GM10266 (cell line): ENCODE data around the gene COMT.

Experiments
- DNase-seq: peaks from one replicate; pipeline ENCODE4 v3.0.0; 2012; ENCODE audit errors: extremely low spot score
- TF ChIP-seq, protein P1 (sequence below): IDR thresholded peaks from 2 replicates; pipeline ENCODE4 v1.5.1; 2012; ENCODE audit warnings: mild to moderate bottlenecking, low read depth; ENCODE audit not compliant: control insufficient read depth, insufficient read depth; ENCODE audit errors: missing control alignments

The COMT gene

GRCh38 chr22:20009582-20010306, 68.2 kb downstream of the COMT start:
- TF ChIP-seq, protein P1, sequence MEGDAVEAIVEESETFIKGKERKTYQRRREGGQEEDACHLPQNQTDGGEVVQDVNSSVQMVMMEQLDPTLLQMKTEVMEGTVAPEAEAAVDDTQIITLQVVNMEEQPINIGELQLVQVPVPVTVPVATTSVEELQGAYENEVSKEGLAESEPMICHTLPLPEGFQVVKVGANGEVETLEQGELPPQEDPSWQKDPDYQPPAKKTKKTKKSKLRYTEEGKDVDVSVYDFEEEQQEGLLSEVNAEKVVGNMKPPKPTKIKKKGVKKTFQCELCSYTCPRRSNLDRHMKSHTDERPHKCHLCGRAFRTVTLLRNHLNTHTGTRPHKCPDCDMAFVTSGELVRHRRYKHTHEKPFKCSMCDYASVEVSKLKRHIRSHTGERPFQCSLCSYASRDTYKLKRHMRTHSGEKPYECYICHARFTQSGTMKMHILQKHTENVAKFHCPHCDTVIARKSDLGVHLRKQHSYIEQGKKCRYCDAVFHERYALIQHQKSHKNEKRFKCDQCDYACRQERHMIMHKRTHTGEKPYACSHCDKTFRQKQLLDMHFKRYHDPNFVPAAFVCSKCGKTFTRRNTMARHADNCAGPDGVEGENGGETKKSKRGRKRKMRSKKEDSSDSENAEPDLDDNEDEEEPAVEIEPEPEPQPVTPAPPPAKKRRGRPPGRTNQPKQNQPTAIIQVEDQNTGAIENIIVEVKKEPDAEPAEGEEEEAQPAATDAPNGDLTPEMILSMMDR, result no peak
- no peak for DNase-seq

- TF ChIP-seq, protein P1, result no peak
- no peak for DNase-seq
These were observed 68.9 kb downstream of the COMT start for GRCh38 chr22:20010307-20011122.

DNA sequence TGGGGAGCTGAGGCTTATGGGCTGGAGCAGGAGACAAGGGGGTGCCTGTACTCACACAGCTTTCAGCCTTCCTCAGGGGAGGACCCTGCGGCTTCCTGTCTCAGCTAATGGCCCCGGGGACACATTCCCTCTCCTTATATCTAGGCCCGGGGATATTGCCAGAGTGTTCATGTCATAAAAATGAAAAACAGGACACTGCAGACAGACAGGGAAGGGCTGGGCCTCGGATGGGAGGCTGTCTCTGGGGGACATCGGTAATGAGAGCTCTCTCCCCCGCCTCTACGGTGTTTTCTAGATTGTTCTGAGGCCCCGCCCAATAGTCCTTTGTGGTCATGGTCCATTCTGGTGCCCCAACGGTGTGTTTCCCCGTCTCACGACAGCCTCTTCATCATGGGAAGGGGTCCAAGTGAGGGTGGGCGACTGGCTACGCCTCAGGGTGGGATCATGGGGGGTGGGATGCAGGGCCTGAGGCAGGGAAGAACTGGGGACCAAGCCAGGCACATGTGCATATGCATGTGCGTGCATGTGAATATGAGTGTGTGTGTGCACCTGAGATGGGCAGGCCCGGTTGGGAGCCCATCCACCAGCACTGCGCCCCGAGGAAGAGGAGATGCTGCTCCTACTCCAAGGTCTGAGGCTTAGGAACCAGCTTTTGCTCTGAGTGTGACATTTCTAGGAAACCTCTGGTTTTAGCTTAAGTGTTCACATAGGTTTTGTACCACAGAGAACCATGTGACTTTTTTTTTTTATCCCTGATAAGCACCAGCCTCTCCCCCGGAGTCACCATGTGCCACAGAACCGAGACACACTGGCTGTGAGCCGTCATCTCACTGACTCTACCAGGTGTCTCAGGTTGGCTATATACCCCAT, 69.8 kb downstream of the COMT start:
- no peak for DNase-seq
- TF ChIP-seq, protein P1, result no peak

DNA sequence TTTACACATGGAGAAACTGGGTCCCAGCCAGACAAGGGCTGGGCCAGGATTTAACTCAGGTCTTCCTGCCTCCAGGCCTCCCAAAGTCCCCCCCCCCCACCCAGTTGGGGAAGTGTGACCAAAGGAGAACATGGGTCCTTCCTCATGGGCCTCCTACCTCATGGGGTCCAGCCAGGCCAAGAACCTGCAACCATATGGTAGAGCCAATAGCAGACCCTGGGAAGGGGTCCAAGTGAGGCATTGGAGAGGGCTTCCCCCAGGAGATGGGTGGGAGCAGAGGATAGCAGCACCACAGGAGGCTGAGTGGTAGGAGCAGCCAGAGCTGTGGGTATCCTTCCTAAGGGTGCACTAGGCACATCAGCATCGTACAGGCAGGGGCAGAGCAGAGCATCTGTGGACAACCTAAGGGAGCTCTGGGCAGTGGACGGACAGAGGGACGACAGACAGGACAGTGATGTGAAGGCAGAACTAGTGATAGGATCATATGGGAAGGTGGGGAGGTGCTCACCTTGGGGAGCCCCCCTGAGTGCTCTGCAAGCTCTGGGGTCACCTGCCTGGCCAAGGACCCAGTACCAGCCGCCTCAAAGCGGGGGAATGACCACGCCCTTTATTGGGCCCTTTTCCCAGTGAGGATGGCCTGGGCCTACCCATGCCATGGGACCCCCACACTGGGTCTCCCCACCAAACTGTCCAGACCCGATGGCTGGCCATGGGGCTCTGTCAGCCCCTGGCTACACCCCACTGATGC, 70.6 kb downstream of the COMT start:
- DNase-seq, result no peak
- TF ChIP-seq, protein P1, result no peak

- DNase-seq, result no peak
- TF ChIP-seq, protein P1, result no peak
These were observed 71.3 kb downstream of the COMT start for GRCh38 chr22:20012741-20013331.

- TF ChIP-seq, protein P1, result peak; percentile 80
- peak; percentile 75 for DNase-seq
These were observed 71.9 kb downstream of the COMT start for GRCh38 chr22:20013382-20013871.
